ENCODE data around the gene SLC8B1.

GRCh38 chr12:113381220-113381619 lies 46.3 kb upstream of the SLC8B1 start:
- no peak for TF ChIP-seq CTCF (conservative IDR thresholded peaks at IDR 0.05 in 1 of 2, IDR thresholded peaks at IDR 0.05 in 1 of 2; ENCODE audit: low read depth in 1 of 2, low read length in 2 of 2)
- TF ChIP-seq EZH2 (IDR thresholded peaks at IDR 0.05; ENCODE audit: low read length, missing control alignments) = no peak

Data from fibroblast of lung (primary cell).